DMS53 treated with DMSO at 0.1 percent for 48 hours (cell line): ENCODE data around the gene GPR161.
A peak's percentile ranks its signal among the peaks of the same experiment; 100 is the strongest.
"Not testable (repeated sequence)": the region's sequence is repeated elsewhere in the genome, so short reads cannot be mapped to it uniquely, and the experiment has no call there.

Experiments used
- DNase-seq: peaks from one replicate; lab custom pipeline; 2025; ENCODE audit not compliant: unreplicated experiment; lab: John Stamatoyannopoulos, UW

The GPR161 gene

DNA sequence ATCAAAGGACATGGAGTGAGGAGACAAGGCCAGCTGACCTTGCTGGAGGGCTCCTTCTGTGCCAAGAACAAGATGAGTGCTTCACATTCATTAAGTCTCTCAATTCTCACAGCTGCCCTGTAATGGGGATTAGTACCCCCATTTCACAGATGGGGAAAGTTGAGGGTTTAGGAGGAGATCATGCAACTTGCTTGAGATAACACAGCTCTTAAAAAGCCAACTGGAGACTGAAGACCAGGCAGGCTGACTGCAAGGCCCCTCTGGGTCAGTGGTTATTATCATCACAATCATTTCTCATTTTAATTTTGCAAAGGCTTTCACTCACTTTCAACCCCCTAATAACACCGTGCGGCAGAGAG, 46.8 kb downstream of the GPR161 start:
- DNase-seq: no peak

DNA sequence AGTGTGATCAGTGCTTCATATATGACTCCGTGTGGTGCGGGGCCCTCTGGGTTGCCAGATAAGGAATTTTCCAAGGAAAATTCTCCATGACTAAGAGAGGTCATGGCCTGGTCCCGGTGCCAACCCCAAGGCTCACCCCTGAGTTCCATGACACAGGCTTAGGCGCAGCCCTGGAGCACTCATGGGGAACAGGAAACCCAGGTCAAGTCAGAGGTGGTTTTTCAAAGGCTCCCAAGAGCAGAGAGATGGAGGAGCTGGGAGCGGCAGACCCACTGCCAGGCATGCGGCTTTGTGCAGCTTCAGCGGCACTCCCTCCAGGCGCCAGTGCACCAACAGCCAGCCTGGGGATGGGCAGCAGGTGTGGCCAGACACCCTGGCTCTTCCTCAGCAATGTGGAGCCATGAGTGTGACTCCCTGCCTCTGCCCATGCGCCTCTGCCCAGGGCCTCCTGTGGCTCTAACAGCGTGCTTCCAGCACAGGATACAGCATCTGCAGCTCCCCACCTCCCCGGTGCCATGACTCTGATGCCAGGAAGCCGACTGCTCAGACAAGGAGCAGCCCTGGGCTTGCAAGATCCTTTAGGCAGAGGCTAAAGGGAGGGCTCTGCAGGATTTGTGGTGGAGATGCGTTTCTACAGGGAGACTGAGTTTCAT, 47.3 kb downstream of the GPR161 start:
- DNase-seq: no peak

DNA sequence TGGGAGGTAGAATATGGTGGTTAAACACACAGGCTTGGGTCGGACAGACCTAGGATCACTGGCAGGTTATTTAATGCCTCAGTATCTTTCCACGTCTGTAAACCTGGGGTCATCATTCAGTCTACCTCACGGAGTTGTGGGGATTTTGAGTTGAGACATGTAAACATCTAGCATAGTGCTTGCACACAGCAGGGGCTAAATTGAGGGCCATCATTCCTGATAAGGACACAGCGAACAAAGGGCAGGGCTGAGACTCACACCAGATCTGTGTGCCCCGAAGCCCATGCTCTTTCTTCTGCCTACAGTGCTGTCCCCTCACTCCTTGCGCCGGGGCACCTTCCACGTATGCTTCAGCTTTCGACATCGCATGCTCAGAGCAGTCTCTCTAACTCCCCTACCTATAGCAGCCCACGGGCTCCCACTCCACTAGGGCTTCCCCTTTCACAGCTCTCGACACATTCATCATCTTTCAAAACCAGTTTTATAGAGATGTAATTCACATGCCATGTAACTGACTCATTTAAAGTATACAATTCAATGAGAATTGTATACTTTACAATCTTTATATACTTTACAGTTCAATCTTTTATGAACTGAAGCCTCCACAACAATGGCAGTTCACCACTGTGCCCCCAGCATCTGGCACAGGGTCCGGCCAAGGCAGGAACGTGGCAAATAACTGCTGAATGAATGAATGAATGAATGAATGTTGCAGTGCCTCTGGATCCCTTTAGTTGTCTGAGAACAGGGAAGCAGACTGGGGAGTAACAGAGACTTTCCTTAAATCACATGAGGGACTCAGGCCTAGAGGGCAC, 48.0 kb downstream of the GPR161 start:
- no peak for DNase-seq

DNA sequence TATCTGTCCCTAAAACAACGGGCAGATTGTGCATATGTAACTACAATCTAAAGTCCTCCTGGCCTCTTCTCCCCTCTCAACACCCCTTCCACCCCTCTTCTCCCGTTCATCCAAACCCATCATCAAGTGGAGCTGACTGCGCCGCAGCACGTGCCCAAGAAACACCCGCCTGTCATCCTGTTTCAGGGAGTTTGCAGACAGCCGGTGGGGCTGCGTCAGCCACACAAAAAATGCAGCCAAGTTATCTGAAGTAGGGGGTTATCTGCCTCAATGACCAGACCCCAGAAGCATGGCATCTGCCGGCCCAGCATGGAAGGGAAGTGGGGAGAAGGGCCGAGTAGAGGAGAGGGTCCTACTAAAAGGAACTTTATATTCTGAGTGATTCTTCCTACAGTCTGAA, 49.0 kb downstream of the GPR161 start:
- no peak for DNase-seq

DNA sequence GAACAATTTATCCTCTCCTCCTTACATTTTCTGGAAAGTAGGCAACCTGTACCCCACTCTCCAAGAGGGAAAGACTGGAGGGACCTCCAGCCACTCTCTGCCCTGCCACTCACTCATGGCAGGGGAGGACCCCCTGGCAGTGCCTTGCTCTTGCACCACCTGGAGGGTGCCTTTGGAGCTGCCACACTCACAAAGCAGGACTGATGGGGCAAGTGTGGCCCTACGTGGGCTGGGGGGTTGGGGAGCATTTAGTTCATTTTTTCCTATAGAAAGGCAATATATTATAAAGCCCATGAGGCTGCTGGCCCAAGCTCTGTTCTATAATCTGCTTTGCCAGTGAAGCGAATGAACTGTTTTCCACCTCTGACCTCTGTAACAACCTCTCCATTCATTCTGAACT, 50.3 kb downstream of the GPR161 start:
- no peak for DNase-seq

DNA sequence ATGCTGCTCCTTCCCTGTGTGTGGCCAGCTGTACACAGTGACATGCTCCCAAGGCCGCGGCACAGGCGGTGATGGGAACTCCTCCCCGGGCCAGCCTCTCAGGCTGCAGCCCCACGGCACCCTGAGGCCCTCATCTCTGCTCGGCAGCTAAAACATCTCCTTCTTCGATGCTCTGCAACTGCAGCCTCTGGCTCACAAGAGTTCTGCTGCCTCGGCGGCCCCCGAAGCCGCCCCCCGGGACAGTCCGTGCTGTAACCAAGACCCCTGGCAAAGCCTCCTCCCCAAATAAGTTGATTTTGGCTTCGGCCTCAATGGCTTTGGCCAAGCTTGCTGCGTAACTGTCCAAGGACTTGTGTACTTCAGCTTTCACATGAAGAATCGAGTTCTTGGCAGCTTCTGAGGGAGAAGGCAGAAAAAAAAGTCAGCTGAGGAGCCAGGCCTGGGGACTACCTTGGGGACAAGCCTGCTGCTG, 51.3 kb downstream of the GPR161 start:
- no peak for DNase-seq

DNA sequence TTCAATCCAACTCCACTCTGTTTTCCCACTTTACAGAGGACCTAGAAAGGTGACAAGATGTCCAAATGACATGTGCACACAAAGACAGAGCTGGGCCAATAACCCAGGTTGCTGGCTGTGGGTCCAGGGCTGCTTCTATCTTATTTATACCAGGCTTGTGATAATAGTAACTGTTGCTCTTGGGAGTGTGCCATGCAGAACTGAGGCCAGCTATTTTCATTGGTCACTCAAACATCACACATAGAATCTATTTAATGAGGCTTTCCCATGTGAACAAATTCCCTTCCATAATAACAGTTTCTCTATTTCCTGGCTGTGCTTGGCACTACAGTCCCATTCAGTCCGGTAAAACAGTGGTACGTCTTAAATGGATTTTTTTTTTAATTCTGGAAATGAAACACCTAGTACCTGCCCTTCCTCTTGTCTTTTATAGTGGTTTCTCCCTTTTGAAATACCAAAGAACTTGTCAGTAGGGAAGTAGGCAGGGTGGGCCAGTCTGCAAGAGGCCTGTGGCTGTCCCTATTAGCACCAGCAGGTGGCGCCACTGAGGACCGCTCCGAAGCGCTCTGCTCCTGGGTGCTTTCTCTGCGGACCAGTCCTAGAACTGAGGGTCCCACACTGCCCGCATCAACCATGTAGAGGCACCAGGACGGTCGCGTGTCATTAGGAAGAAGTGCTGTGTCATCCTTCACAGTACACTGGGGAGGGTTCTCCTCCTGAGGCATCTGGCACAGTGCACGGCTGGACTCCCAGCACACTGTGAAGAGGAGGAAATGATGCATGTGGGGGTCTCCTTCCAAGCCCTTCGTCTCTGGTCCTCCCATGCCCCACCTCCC, 52.1 kb downstream of the GPR161 start:
- DNase-seq: no peak

DNA sequence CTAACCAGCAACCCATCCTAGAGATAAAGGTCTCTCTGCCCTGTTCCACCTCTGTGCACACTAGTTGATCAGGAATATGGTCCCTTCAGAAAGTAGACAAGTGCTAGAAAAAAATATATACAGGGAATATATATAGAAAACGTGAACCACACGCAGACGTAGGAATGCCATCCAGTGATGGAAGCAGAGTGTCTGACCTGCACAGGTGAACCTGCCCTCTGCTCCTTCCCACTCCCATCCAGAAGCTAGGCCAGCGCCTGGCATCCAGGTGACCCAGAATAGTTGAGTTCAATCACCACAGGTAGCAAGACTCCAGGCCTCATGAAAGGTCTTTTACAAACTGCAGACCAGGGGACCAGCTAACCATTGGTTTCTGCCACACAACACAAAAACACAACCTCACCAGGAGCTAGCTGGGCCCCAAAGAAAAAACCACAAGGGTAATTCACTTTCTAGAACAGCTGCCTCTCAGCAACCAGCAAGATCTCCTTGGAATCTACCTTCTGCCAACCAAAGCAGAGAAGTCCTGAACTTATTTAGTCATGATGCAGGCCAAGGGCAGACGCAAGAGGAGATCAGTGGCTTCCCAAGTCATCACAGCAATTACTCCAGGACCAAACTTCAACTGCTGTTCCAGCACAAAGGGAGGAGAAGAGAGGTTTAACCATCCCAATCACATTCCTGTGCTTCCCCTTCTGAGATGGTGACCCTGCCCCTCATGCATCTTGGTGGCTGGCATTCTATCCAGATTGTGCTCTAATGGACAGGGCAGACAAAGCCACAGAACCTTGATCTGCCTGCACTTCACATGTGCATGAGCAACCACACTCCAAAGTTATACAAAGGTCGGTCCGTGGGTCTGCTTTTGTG, 53.0 kb downstream of the GPR161 start:
- no peak for DNase-seq

DNA sequence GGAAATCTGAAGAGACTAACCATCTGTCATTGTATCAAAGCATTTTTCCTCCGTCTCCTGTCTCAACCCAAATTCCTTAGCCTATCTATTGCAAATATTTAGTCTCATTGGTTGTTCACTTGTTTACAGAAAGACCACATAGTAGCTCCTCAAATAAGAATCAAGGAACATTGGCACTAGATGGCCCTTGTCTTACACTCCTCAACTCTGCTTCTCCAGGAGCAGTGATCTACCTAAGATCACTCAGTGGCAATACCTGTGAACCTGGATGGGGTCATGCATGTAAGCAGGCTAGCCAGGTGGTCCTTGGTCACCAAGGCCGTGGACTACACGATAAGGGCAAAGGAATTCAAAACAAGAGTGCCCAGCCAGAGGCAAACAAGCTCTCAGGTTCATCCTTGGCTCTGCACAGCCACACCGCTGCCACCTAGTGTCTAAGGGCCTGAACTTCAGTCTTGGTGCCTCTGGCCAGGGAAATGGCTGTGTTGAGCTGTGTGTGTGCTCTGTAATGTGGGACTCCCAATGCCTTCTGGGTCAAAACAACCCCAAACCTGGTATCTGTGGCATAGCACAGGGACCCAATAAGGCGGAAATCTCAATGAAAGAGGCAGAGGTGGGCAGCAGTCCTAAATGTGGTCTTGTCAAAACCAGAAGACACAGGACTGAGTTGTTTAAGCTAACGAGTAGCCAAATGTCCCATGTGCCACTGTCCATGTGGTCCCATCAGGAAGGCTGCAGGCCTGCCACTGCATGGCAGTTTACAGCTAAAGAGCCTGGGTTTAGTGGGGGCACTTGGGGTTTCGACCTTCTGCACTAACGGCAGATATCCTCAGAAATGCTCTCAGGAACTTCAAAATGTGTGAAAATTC, 54.5 kb downstream of the GPR161 start:
- peak; percentile 72 for DNase-seq

DNA sequence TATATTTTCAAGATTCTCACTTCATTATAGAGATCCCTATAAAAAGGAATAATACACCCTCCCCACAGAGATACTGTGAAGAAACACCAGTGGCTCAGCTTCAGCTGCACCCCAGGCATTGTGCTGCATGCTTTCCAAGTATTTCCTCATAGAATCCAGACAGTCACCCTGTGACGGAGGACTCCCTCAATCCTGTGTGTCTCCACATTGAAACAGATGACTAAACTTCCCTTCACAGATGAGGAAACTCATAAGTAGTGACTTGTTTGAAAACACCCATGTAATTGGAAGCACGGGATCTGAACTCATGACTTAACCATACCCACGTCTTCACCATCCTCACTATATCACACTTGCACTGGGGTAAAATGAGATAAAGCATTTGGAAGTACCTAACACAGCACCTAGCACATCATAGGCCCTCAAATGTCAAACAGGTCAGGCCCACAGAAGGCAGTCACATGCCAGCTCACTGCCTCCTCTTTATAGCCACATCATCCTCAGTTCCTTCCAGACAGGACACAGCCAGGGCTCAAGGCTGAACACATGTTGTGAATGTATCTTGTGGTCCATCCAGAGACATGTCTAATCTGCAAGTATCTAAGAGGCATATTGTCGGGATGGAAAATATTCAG, 55.2 kb downstream of the GPR161 start:
- DNase-seq: no peak

DNA sequence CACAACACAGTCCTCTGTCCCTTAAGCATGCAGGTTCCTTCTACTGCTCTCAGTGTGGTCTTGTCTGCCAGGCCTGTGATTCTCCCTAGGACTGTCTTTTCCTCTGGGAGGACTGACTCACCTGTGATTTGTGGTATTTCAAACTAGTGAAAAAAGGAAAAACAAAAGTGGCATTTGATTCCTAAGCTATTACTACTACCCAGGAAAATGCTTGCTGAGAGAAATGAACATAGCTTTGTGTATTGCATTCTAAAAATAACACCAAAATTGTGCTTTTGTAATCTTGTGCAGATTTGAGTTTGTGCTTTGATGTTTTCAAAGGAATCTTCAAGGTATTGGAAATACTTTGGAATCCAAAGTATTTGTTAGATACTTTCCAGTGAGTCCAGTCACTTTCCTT, 57.0 kb downstream of the GPR161 start:
- no peak for DNase-seq

DNA sequence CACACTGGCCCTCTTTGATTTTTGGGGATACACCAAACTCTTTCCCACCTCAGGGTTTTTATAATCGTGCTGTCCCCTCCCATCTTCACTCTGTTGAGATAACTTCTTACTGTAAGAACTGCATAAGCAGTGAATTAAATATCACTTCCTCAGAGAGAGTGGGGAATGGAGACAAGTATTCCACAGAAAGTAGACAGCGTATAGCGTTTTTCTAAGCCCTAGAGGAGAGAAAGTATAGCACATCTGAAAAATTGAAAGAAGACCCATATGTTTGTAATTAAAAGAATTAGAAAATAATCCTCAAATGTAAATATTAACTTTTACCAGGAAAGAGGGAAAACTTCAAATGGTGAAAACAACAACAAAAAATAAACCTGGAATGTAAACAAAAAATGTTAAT, 67.3 kb downstream of the GPR161 start:
- no peak for DNase-seq

DNA sequence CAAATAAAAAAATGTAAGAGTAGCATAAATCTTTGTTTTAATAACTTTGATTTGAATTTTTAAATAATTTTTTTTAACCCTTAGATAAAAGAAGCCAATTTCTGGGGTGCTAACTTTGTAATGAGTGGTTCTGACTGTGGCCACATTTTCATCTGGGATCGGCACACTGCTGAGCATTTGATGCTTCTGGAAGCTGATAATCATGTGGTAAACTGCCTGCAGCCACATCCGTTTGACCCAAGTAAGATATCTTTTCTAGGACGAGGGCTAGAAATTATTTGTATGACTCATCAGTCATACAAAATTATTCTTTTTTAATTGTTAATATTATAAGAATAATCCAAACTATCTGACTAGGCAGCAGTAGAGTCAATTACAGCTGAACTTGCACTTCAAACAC, 71.2 kb downstream of the GPR161 start:
- DNase-seq: no peak

DNA sequence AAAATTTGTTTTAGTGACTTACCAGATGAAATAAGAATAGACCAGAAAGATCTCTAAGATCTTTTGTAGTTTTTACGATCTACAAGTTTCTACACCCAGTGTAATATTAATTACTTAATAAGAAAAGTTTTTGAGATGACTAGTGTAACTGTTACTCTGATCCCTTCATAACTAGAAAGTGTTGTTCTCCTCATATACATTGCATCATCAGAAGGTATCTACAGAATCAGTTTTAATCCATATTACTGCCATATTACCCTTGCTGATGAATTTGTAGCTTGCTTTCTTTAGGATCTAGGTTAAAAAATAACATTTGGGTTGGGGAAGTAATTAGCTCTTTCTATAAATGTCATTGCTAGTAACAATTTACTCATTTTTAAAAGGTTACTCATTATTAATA, 72.5 kb downstream of the GPR161 start:
- no peak for DNase-seq

DNA sequence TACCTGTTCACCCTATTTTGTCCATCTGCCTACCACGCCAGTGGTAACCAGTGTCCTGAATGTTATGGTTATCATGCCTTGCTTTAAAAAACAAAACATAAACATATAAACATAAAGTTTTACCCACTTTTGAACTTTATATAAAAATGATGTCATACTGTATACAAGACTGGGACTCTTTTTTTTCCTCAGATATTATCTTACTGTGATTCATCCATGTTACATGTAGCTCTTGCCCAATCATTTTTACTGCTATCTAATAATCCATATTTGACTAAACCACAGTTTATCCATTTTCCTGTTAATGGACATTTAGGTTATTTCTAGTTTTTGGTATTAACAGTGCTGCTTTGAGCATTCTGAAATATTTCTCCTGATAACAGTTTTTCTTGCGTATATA, 78.8 kb downstream of the GPR161 start:
- DNase-seq: no peak

DNA sequence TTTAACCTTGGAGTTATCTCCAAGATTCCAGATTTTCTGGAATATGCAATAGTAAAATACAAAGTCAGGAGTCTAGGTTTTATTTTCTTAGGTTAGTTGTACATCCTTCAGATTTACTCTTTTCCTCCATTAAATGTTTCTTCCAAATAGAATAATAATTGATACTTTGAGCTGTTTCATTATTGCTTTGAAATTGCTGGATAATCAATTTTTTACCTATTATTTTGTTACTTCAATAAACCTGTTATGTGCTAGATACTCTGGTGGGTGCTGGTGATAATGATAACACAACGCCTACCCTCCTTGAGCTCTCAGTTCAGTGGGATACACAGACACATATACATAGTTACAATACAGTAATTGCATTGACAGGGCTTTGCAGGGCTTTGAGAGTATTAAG, 79.4 kb downstream of the GPR161 start:
- no peak for DNase-seq

DNA sequence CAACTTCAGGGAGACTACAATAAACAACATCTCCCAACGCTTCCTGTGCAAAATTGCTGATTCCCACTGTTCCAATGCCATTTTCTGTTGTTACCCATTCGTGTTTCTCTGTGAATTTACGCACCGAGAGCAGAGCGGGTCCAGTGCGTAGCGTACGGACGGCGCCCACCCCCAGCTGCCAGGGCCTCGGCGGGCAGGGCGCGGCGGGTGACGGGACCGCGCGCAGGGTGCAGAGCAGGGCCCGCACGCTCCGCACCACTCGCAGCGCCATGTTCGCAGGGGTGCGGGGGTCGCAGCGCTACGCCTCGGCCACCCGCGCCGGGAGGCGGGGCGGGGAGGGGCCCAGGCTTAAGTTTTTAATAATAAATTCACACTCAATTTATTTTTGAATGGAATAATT, 80.6 kb downstream of the GPR161 start:
- not testable (repeated sequence) for DNase-seq

DNA sequence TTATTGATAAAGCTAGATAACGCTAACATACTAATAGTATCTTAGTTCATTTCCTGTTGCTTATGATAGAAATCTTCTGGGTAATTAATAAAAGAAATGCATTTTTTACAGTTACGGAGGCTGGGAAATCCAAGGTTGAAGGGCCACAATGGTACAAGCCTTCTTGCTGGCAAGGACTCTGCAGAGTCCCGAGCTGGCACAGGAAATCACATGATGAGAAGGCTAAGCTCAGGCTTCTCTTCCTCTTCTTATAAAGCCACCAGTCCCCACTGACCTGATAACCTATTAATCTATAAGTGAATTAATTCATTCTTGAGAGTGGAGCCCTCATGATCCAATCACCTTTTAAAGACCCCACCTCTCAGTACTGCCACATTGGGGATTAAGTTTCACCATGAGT, 82.6 kb downstream of the GPR161 start:
- DNase-seq: no peak

DNA sequence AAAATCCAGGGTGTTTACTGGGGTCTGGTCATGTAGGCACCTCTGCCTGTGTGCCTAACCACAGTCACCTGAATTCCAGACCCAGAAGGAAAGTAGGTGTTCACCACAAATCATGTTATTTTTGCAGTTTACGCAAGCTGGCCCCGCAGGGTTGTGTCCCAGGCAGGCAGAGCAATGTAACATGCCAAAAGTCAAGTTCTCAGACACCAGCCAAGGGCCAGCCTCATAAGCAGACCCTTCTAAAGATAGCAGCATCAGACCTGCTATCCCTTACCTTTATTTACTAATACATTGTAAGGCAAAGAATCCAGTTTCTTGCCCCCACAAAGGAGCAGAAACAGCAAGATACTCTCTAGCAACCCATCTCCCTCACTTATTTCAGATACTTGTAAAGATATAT, 83.0 kb downstream of the GPR161 start:
- DNase-seq: no peak
